Central memory CD8-positive, alpha-beta T cell (primary cell): ENCODE measurements around the gene C3.

Experiments used
- ATAC-seq: fragments of 150-1000 bp; cut with Tn5 transposase; replicated peaks from 2 replicates; pipeline ENCODE4 v1.10.0; 2022; ENCODE audit warnings: mild to moderate bottlenecking, moderate FRiP score, moderate number of reproducible peaks; ENCODE audit not compliant: poor library complexity, severe bottlenecking; ENCODE audit errors: extremely low read depth
- DNase-seq, 2 donors: peaks; one replicate each; pipeline ENCODE4 v3.0.0; 2021; ENCODE audit warnings: low spot score in 2 of 2
- H3K27ac Mint-ChIP-seq: one replicate; pipeline ENCODE4 v1.8.0; 2022; ENCODE audit warnings: low read depth, mild to moderate bottlenecking, moderate library complexity, mixed read lengths
- H3K27me3 Mint-ChIP-seq: one replicate; pipeline ENCODE4 v1.8.0; 2022; ENCODE audit warnings: mixed read lengths
- H3K36me3 Mint-ChIP-seq: one replicate; pipeline ENCODE4 v1.8.0; 2022; ENCODE audit warnings: mild to moderate bottlenecking, moderate library complexity, mixed read lengths; ENCODE audit not compliant: insufficient read depth
- H3K4me1 Mint-ChIP-seq: one replicate; pipeline ENCODE4 v1.8.0; 2022; ENCODE audit warnings: mixed read lengths
- H3K4me3 Mint-ChIP-seq: one replicate; pipeline ENCODE4 v1.8.0; 2022; ENCODE audit warnings: mild to moderate bottlenecking, moderate library complexity, mixed read lengths
- H3K9me3 Mint-ChIP-seq: one replicate; pipeline ENCODE4 v1.8.0; 2022; ENCODE audit warnings: mixed read lengths

C3 gene

GRCh38 chr19:6721773-6722172 is 1.3 kb upstream of the C3 start:
- H3K36me3 Mint-ChIP-seq, result peaks cover 4% of the 10 kb centered on the region
- ATAC-seq (no peak), DNase-seq (no peak)
- H3K27ac Mint-ChIP-seq, result no peak overlapping the region
- no peak overlapping the region for H3K4me3 Mint-ChIP-seq
- no peaks in the 10 kb centered on the region for H3K9me3 Mint-ChIP-seq
- no peaks in the 10 kb centered on the region for H3K27me3 Mint-ChIP-seq
- peaks cover 35% of the 10 kb centered on the region for H3K4me1 Mint-ChIP-seq

- Mint-ChIP-seq H3K9me3 (no peaks in the 10 kb centered on the region), H3K27me3 (no peaks in the 10 kb centered on the region), H3K27ac (no peak overlapping the region), H3K4me3 (no peak overlapping the region), H3K4me1 (peaks cover 35% of the 10 kb centered on the region), H3K36me3 (peaks cover 4% of the 10 kb centered on the region)
- DNase-seq (no peak), ATAC-seq (no peak)
Measured at GRCh38 chr19:6721138-6721474, 656 bp upstream of the C3 start.

- Mint-ChIP-seq H3K4me1 (peaks cover 28% of the 10 kb centered on the region), H3K9me3 (no peaks in the 10 kb centered on the region), H3K27ac (peak overlapping the region; percentile 2), H3K36me3 (peaks cover 4% of the 10 kb centered on the region), H3K27me3 (no peaks in the 10 kb centered on the region), H3K4me3 (no peak overlapping the region)
- ATAC-seq (no peak), DNase-seq (no peak)
Measured at GRCh38 chr19:6719992-6720368, 470 bp downstream of the C3 start.

GRCh38 chr19:6719540-6719861 is 949 bp downstream of the C3 start:
- Mint-ChIP-seq H3K27ac (peak overlapping the region; percentile 2), H3K27me3 (no peaks in the 10 kb centered on the region), H3K4me1 (peaks cover 23% of the 10 kb centered on the region), H3K4me3 (no peak overlapping the region), H3K9me3 (no peaks in the 10 kb centered on the region), H3K36me3 (peaks cover 4% of the 10 kb centered on the region)
- ATAC-seq, result no peak
- DNase-seq, result no peak

GRCh38 chr19:6718741-6719539 is 1.5 kb downstream of the C3 start:
- Mint-ChIP-seq H3K4me1 (peaks cover 22% of the 10 kb centered on the region), H3K4me3 (no peak overlapping the region), H3K9me3 (no peaks in the 10 kb centered on the region), H3K27me3 (no peaks in the 10 kb centered on the region), H3K36me3 (peaks cover 4% of the 10 kb centered on the region), H3K27ac (peak overlapping the region; percentile 2)
- DNase-seq, result no peak
- ATAC-seq, result peak; percentile 24

- ATAC-seq, result no peak
- peaks cover 4% of the 10 kb centered on the region for H3K36me3 Mint-ChIP-seq
- no peak overlapping the region for H3K4me3 Mint-ChIP-seq
- H3K27ac Mint-ChIP-seq, result no peak overlapping the region
- peaks cover 17% of the 10 kb centered on the region for H3K4me1 Mint-ChIP-seq
- H3K27me3 Mint-ChIP-seq, result no peaks in the 10 kb centered on the region
- DNase-seq, result no peak
- no peaks in the 10 kb centered on the region for H3K9me3 Mint-ChIP-seq
Measured at GRCh38 chr19:6718111-6718740, 2.2 kb downstream of the C3 start.

GRCh38 chr19:6717441-6717971 is 2.9 kb downstream of the C3 start:
- Mint-ChIP-seq H3K27me3 (no peaks in the 10 kb centered on the region), H3K9me3 (no peaks in the 10 kb centered on the region), H3K36me3 (peaks cover 4% of the 10 kb centered on the region), H3K27ac (peak overlapping the region; percentile 60), H3K4me1 (peaks cover 17% of the 10 kb centered on the region), H3K4me3 (no peak overlapping the region)
- ATAC-seq, result no peak
- DNase-seq, result no peak

- H3K27ac Mint-ChIP-seq, result peak overlapping the region; percentile 60
- ATAC-seq (no peak), DNase-seq (no peak)
- H3K9me3 Mint-ChIP-seq, result no peaks in the 10 kb centered on the region
- no peaks in the 10 kb centered on the region for H3K27me3 Mint-ChIP-seq
- H3K36me3 Mint-ChIP-seq, result peaks cover 4% of the 10 kb centered on the region
- peaks cover 17% of the 10 kb centered on the region for H3K4me1 Mint-ChIP-seq
- no peak overlapping the region for H3K4me3 Mint-ChIP-seq
Measured at GRCh38 chr19:6717036-6717435, 3.4 kb downstream of the C3 start.

GRCh38 chr19:6716610-6716970 is 3.9 kb downstream of the C3 start:
- Mint-ChIP-seq H3K27ac (no peak overlapping the region), H3K9me3 (no peaks in the 10 kb centered on the region), H3K36me3 (peaks cover 4% of the 10 kb centered on the region), H3K4me3 (no peak overlapping the region), H3K27me3 (peaks cover 1% of the 10 kb centered on the region), H3K4me1 (peaks cover 17% of the 10 kb centered on the region)
- ATAC-seq, result no peak
- no peak for DNase-seq

GRCh38 chr19:6714749-6715555 is 5.5 kb downstream of the C3 start:
- no peaks in the 10 kb centered on the region for H3K9me3 Mint-ChIP-seq
- no peak overlapping the region for H3K4me3 Mint-ChIP-seq
- ATAC-seq (no peak), DNase-seq (no peak)
- peaks cover 18% of the 10 kb centered on the region for H3K27me3 Mint-ChIP-seq
- H3K4me1 Mint-ChIP-seq, result peaks cover 26% of the 10 kb centered on the region
- no peak overlapping the region for H3K27ac Mint-ChIP-seq
- peaks cover 4% of the 10 kb centered on the region for H3K36me3 Mint-ChIP-seq

- ATAC-seq (no peak), DNase-seq (no peak)
- Mint-ChIP-seq H3K36me3 (peaks cover 5% of the 10 kb centered on the region), H3K27me3 (peaks cover 27% of the 10 kb centered on the region), H3K9me3 (no peaks in the 10 kb centered on the region), H3K4me3 (no peak overlapping the region), H3K4me1 (peaks cover 24% of the 10 kb centered on the region), H3K27ac (no peak overlapping the region)
Measured at GRCh38 chr19:6713773-6714692, 6.4 kb downstream of the C3 start.
